ENCODE data around the gene CACNA2D3.

GRCh38 chr3:54393150-54393549 is 270.8 kb downstream of the CACNA2D3 start:
- TF ChIP-seq EP300 (IDR thresholded peaks at IDR 0.05), result no peak
- no peak for TF ChIP-seq CTCF (IDR thresholded peaks at IDR 0.05)

Measured in upper lobe of left lung (tissue), 4 donors.